SK-N-SH (cell line): ENCODE data around the gene THOP1. TPM values are rescaled to one million over a fixed set of nuclear protein-coding genes. Genes with fewer than 3 reads are reported as not detected.

Experiments
- CTCF ChIA-PET: fragments of 300-600, 350-600 bp; formaldehyde crosslinking; extraction: SDS; loops from one replicate; lab custom pipeline; 2021; lab: Yijun Ruan, JAX
- POLR2A ChIA-PET: fragments of 350-600 bp; sonication (Branson Sonifier 250); formaldehyde crosslinking; extraction: SDS; loops from one replicate; lab custom pipeline; 2020; ENCODE audit warnings: antibody characterized with exemption, inconsistent platforms; lab: Yijun Ruan, JAX
- DNase-seq: peaks from one replicate; pipeline ENCODE4 v3.0.0; 2012
- H2AFZ ChIP-seq: fragments of 200-600 bp; sonication (generic); 2 replicates; pipeline ENCODE4 v1.8.1; 2016; ENCODE audit warnings: antibody characterized with exemption, mild to moderate bottlenecking, low read depth
- H3F3A ChIP-seq: fragments of 200-600 bp; sonication (generic); replicated peaks from 2 replicates; pipeline ENCODE3; 2016; ENCODE audit warnings: antibody characterized with exemption, mild to moderate bottlenecking; ENCODE audit not compliant: insufficient read depth
- H3K27ac ChIP-seq, 2 experiments: fragments of 200-500 bp in 1 of 2; fragments of 200-600 bp in 1 of 2; sonication (Bioruptor generic) in 1 of 2; sonication (generic), shearing (Covaris generic) in 1 of 2; 2 replicates each; pipeline versions ENCODE4 v1.5.1 to v1.6.1; 2014 to 2016; ENCODE audit warnings: low read depth in 2 of 2, inconsistent platforms in 1 of 2, low read length in 1 of 2, mild to moderate bottlenecking in 1 of 2, mixed read lengths in 1 of 2
- H3K27me3 ChIP-seq: fragments of 200-600 bp; sonication (generic), shearing (Covaris generic); 2 replicates; pipeline ENCODE4 v1.6.1; 2016; ENCODE audit warnings: mixed run types; ENCODE audit not compliant: insufficient read depth
- H3K36me3 ChIP-seq, 2 experiments: fragments of 200-500 bp in 1 of 2; fragments of 200-600 bp in 1 of 2; sonication (Bioruptor generic) in 1 of 2; sonication (generic) in 1 of 2; replicated peaks in 1 of 2; 2 replicates each; pipeline versions ENCODE3 to v1.5.1; 2014 to 2016; ENCODE audit warnings: low read length in 1 of 2, mild to moderate bottlenecking in 1 of 2; ENCODE audit not compliant: insufficient read depth in 2 of 2, control insufficient read depth in 1 of 2
- H3K4me1 ChIP-seq, 2 experiments: fragments of 200-500 bp in 1 of 2; fragments of 200-600 bp in 1 of 2; sonication (Bioruptor generic) in 1 of 2; sonication (generic), shearing (Covaris generic) in 1 of 2; 2 replicates each; pipeline versions ENCODE4 v1.5.1 to v1.6.1; 2014 to 2016; ENCODE audit warnings: low read depth in 1 of 2, low read length in 1 of 2, mixed run types in 1 of 2; ENCODE audit not compliant: insufficient read depth in 2 of 2, control insufficient read depth in 1 of 2
- H3K4me2 ChIP-seq: fragments of 200-600 bp; sonication (generic), shearing (Covaris generic); 2 replicates; pipeline ENCODE4 v1.6.1; 2017; ENCODE audit warnings: mixed run types
- H3K4me3 ChIP-seq, 2 experiments: fragments of 200-500 bp in 1 of 2; fragments of 200-600 bp in 1 of 2; sonication (Bioruptor generic) in 1 of 2; sonication (generic), shearing (Covaris generic) in 1 of 2; 2 replicates each; pipeline versions ENCODE4 v1.5.1 to v1.8.1; 2014 to 2016; ENCODE audit warnings: low read depth in 2 of 2, inconsistent platforms in 1 of 2, low read length in 1 of 2, mild to moderate bottlenecking in 1 of 2, mixed read lengths in 1 of 2, moderate library complexity in 1 of 2
- H3K79me2 ChIP-seq: fragments of 200-600 bp; sonication (generic); 2 replicates; pipeline ENCODE4 v1.8.1; 2017; ENCODE audit warnings: mild to moderate bottlenecking; ENCODE audit not compliant: insufficient read depth
- H3K9ac ChIP-seq: fragments of 200-600 bp; sonication (generic); 2 replicates; pipeline ENCODE4 v1.6.1; 2017; ENCODE audit warnings: mixed run types
- H3K9me2 ChIP-seq: fragments of 200-600 bp; sonication (generic); 2 replicates; pipeline ENCODE4 v1.6.1; 2017; ENCODE audit warnings: mixed run types
- H3K9me3 ChIP-seq: fragments of 200-600 bp; sonication (generic); 2 replicates; pipeline ENCODE4 v1.6.1; 2017; ENCODE audit warnings: mixed run types, mild to moderate bottlenecking, moderate library complexity
- H4K20me1 ChIP-seq: fragments of 200-600 bp; sonication (generic); 2 replicates; pipeline ENCODE4 v1.6.1; 2017; ENCODE audit warnings: mild to moderate bottlenecking, mixed run types; ENCODE audit not compliant: insufficient read depth
- CTCF ChIP-seq: fragments of 200-600 bp; sonication (generic); IDR thresholded peaks from 2 replicates; pipeline ENCODE4 v1.6.1; 2017; ENCODE audit warnings: antibody characterized with exemption, mild to moderate bottlenecking, moderate library complexity
- ELF1 ChIP-seq: IDR thresholded peaks from 2 replicates; pipeline ENCODE4 v1.4.0; 2012
- EP300 ChIP-seq, 2 experiments: IDR thresholded peaks; 2 replicates each; pipeline versions ENCODE4 v1.4.0 to v1.6.1; 2012; ENCODE audit warnings: borderline replicate concordance in 1 of 2, low read depth in 1 of 2, low read length in 1 of 2
- FOSL2 ChIP-seq: IDR thresholded peaks from 2 replicates; pipeline ENCODE4 v1.4.0; 2012; ENCODE audit warnings: low read depth, mild to moderate bottlenecking, moderate library complexity, borderline replicate concordance
- FOXM1 ChIP-seq: IDR thresholded peaks from 2 replicates; pipeline ENCODE4 v1.4.0; 2012; ENCODE audit warnings: low read depth, mild to moderate bottlenecking
- GABPA ChIP-seq: IDR thresholded peaks from 2 replicates; pipeline ENCODE4 v1.4.0; 2012; ENCODE audit warnings: low read depth, mild to moderate bottlenecking
- IRF3 ChIP-seq: fragments of 150-350 bp; IDR thresholded peaks from 2 replicates; pipeline ENCODE4 v1.6.1; 2016; ENCODE audit warnings: mild to moderate bottlenecking, low read depth, low read length
- JUND ChIP-seq: IDR thresholded peaks from 2 replicates; pipeline ENCODE4 v1.4.0; 2012
- MAX ChIP-seq: IDR thresholded peaks from 2 replicates; pipeline ENCODE4 v1.4.0; 2012; ENCODE audit warnings: low read depth
- MEF2A ChIP-seq: IDR thresholded peaks from 2 replicates; pipeline ENCODE4 v1.4.0; 2012; ENCODE audit warnings: low read depth, borderline replicate concordance
- PBX3 ChIP-seq: IDR thresholded peaks from 2 replicates; pipeline ENCODE4; 2012
- RCOR1 ChIP-seq: fragments of 150-350 bp; IDR thresholded peaks from 2 replicates; pipeline ENCODE4 v1.6.1; 2017; ENCODE audit warnings: antibody characterized with exemption, low read length
- REST ChIP-seq: IDR thresholded peaks from 2 replicates; pipeline ENCODE4 v1.6.1; 2012; ENCODE audit warnings: mild to moderate bottlenecking, low read depth, low read length, moderate library complexity
- RFX5 ChIP-seq: IDR thresholded peaks from 2 replicates; pipeline ENCODE4 v1.6.1; 2012; ENCODE audit warnings: mild to moderate bottlenecking, improper control_type of control experiment, low read length
- RXRA ChIP-seq: IDR thresholded peaks from 2 replicates; pipeline ENCODE4 v1.4.0; 2012; ENCODE audit warnings: low read depth, mild to moderate bottlenecking, borderline replicate concordance
- SIN3A ChIP-seq: IDR thresholded peaks from 2 replicates; pipeline ENCODE4 v1.6.1; 2012; ENCODE audit warnings: low read depth, mild to moderate bottlenecking, low read length, moderate library complexity, borderline replicate concordance
- SMC3 ChIP-seq: IDR thresholded peaks from 2 replicates; pipeline ENCODE4 v1.6.1; 2012; ENCODE audit warnings: low read depth, low read length, improper control_type of control experiment
- TAF1 ChIP-seq: IDR thresholded peaks from 2 replicates; pipeline ENCODE4 v1.6.1; 2012; ENCODE audit warnings: low read depth, mild to moderate bottlenecking, low read length, moderate library complexity, borderline replicate concordance
- TCF12 ChIP-seq: IDR thresholded peaks from 2 replicates; pipeline ENCODE4 v1.4.0; 2012
- USF1 ChIP-seq: IDR thresholded peaks from 2 replicates; pipeline ENCODE4 v1.4.0; 2012; ENCODE audit warnings: low read depth, borderline replicate concordance
- WGBS: methylation state at CpG from one replicate; pipeline ENCODE4 v1.1.6; 2017; ENCODE audit warnings: low lambda C conversion rate; 5-methylcytosine and 5-hydroxymethylcytosine counted together
- polyA plus RNA-seq, 3 experiments: library from polyadenylated mRNA; depleted of rRNA; stranded (reverse); fragments of >200 nt; gene quantifications; 2 replicates each; pipeline ENCODE4 v1.2.3, GENCODE V29; 2012

THOP1 gene
- polyA plus RNA-seq, 1 of the 3 experiments (the other 2 are of a cell fraction) = 138 TPM

- Histone ChIP-seq H3K4me1 (peaks cover 0 to 2% of the 10 kb centered on the region in 2 experiments; a peak in 1 of 4 replicates), H3K4me2 (no peak overlapping the region), H3K27ac (no peak overlapping the region), H4K20me1 (no peaks in the 10 kb centered on the region), H3K9me3 (peaks cover 11% of the 10 kb centered on the region), H2AFZ (no peak overlapping the region), H3K27me3 (no peaks in the 10 kb centered on the region), H3K9ac (no peak overlapping the region), H3K4me3 (no peak overlapping the region), H3K36me3 (peaks cover 14 to 34% of the 10 kb centered on the region in 2 experiments), H3F3A (no peaks in the 10 kb centered on the region), H3K79me2 (peaks cover 55% of the 10 kb centered on the region), H3K9me2 (no peaks in the 10 kb centered on the region)
- TF ChIP-seq TCF12 = no peak
- TF ChIP-seq RCOR1 = no peak
- TF ChIP-seq TAF1 = no peak
- no peak for TF ChIP-seq SMC3
- TF ChIP-seq REST = no peak
- no peak for TF ChIP-seq CTCF
- no peak for TF ChIP-seq RXRA
- TF ChIP-seq MEF2A = no peak
- TF ChIP-seq PBX3 = no peak
- no peak for TF ChIP-seq USF1
- no peak for TF ChIP-seq GABPA
- no peak for TF ChIP-seq JUND
- TF ChIP-seq FOSL2 = no peak
- TF ChIP-seq ELF1 = no peak
- no peak for TF ChIP-seq IRF3
- TF ChIP-seq EP300 (IDR thresholded peaks at IDR 0.05; ENCODE audit: borderline replicate concordance in 1 of 2, low read depth in 1 of 2, low read length in 1 of 2) = no peak
- no peak for TF ChIP-seq FOXM1
- no peak for TF ChIP-seq SIN3A
- no peak for TF ChIP-seq RFX5
- no peak for TF ChIP-seq MAX
- WGBS = 92% methylated on average over 3 of the region's 3 CpGs
- no peak for DNase-seq
- POLR2A ChIA-PET = no interaction called here
- CTCF ChIA-PET = no interaction called here
These were observed 62.2 kb downstream of the THOP1 start for GRCh38 chr19:2847507-2847906.
